Astrocyte (in vitro differentiated cells and primary cell): Measurements from ENCODE around the gene SPTBN5. TPM values are rescaled to one million over a fixed set of nuclear protein-coding genes. Genes with fewer than 3 reads are reported as not detected.

Experiments
- DNase-seq: peaks from one replicate; pipeline ENCODE4 v3.0.0-alpha.2; 2010; ENCODE audit warnings: low read depth
- FAIRE-seq: peaks from 2 replicates; lab custom pipeline; 2011; peaks lifted over from hg19 to GRCh38; lab: Jason Lieb, UNC
- H2AFZ ChIP-seq: 2 replicates; pipeline ENCODE4 v1.6.0; 2012; ENCODE audit warnings: low read depth, low read length, inconsistent platforms
- H3K27ac ChIP-seq: 2 replicates; pipeline ENCODE4 v1.5.1; 2011; ENCODE audit warnings: low read depth, low read length, inconsistent platforms
- H3K27me3 ChIP-seq: 2 replicates; pipeline ENCODE4 v1.6.0; 2011; ENCODE audit warnings: low read length, inconsistent platforms; ENCODE audit not compliant: insufficient read depth
- H3K36me3 ChIP-seq: 2 replicates; pipeline ENCODE4 v1.5.1; 2011; ENCODE audit warnings: low read length, inconsistent platforms; ENCODE audit not compliant: insufficient read depth
- H3K4me1 ChIP-seq: 2 replicates; pipeline ENCODE4 v1.5.1; 2011; ENCODE audit warnings: low read length, inconsistent platforms; ENCODE audit not compliant: insufficient read depth
- H3K4me2 ChIP-seq: 2 replicates; pipeline ENCODE4 v1.6.0; 2012; ENCODE audit warnings: low read length, inconsistent platforms
- H3K4me3 ChIP-seq: 2 replicates; pipeline ENCODE4 v1.5.1; 2011; ENCODE audit warnings: low read depth, mild to moderate bottlenecking, low read length, inconsistent platforms; ENCODE audit not compliant: insufficient read depth
- H3K79me2 ChIP-seq: 2 replicates; pipeline ENCODE4 v1.6.0; 2012; ENCODE audit warnings: mild to moderate bottlenecking, low read length, inconsistent platforms; ENCODE audit not compliant: insufficient read depth
- H3K9ac ChIP-seq: 2 replicates; pipeline ENCODE4 v1.6.0; 2012; ENCODE audit warnings: mild to moderate bottlenecking, low read length, inconsistent platforms
- H3K9me3 ChIP-seq: 2 replicates; pipeline ENCODE4 v1.5.1; 2012; ENCODE audit warnings: low read depth, mild to moderate bottlenecking, low read length, inconsistent platforms; ENCODE audit not compliant: insufficient read depth
- H4K20me1 ChIP-seq: 2 replicates; pipeline ENCODE4 v1.6.0; 2012; ENCODE audit warnings: low read length, inconsistent platforms; ENCODE audit not compliant: insufficient read depth
- H3K27ac Mint-ChIP-seq: one replicate; pipeline ENCODE4 v1.8.0; 2021; ENCODE audit warnings: mild to moderate bottlenecking, mixed read lengths; ENCODE audit not compliant: unreplicated experiment
- H3K27me3 Mint-ChIP-seq: one replicate; pipeline ENCODE4 v1.8.0; 2021; ENCODE audit warnings: low read depth, mixed read lengths; ENCODE audit not compliant: unreplicated experiment
- H3K36me3 Mint-ChIP-seq: one replicate; pipeline ENCODE4 v1.8.0; 2021; ENCODE audit warnings: low read depth, mixed read lengths; ENCODE audit not compliant: unreplicated experiment
- H3K4me1 Mint-ChIP-seq: one replicate; pipeline ENCODE4 v1.8.0; 2021; ENCODE audit warnings: low read depth, mixed read lengths; ENCODE audit not compliant: unreplicated experiment
- H3K4me3 Mint-ChIP-seq: one replicate; pipeline ENCODE4 v1.8.0; 2021; ENCODE audit warnings: mild to moderate bottlenecking, moderate library complexity, mixed read lengths; ENCODE audit not compliant: unreplicated experiment
- H3K9me3 Mint-ChIP-seq: one replicate; pipeline ENCODE4 v1.8.0; 2021; ENCODE audit warnings: mild to moderate bottlenecking, mixed read lengths; ENCODE audit not compliant: unreplicated experiment
- CTCF ChIP-seq: IDR thresholded peaks from 2 replicates; pipeline ENCODE4 v1.5.1; 2011; ENCODE audit warnings: low read depth, mild to moderate bottlenecking, inconsistent platforms, low read length, moderate library complexity; ENCODE audit not compliant: insufficient read depth
- EZH2 ChIP-seq: IDR thresholded peaks from 2 replicates; pipeline ENCODE4 v1.6.1; 2012; ENCODE audit warnings: mild to moderate bottlenecking, low read length, inconsistent platforms; ENCODE audit not compliant: insufficient read depth
- total RNA-seq: library from RNA; stranded (reverse); gene quantifications from 2 replicates; pipeline ENCODE4 v1.2.1, GENCODE V29; 2021

The SPTBN5 gene
- total RNA-seq, 1 donor from 2014 or later: 5.3 TPM

GRCh38 chr15:41822471-41822870 lies 71.4 kb downstream of the SPTBN5 start:
- DNase-seq (no peak), FAIRE-seq (no peak)
- no peaks in the 10 kb centered on the region for H3K79me2 ChIP-seq
- peaks cover 27% of the 10 kb centered on the region for H3K36me3 Mint-ChIP-seq
- H3K4me3 ChIP-seq: no peak overlapping the region
- peaks cover 3% of the 10 kb centered on the region for H3K4me1 Mint-ChIP-seq
- H3K27ac Mint-ChIP-seq: no peak overlapping the region
- no peak overlapping the region for H3K4me2 ChIP-seq
- no peaks in the 10 kb centered on the region for H3K27me3 Mint-ChIP-seq
- no peak overlapping the region for H2AFZ ChIP-seq
- H3K27ac ChIP-seq: no peak overlapping the region
- H3K4me3 Mint-ChIP-seq: no peak overlapping the region
- no peaks in the 10 kb centered on the region for H4K20me1 ChIP-seq
- TF ChIP-seq EZH2: no peak
- no peak for TF ChIP-seq CTCF
- H3K9me3 ChIP-seq: no peaks in the 10 kb centered on the region
- no peak overlapping the region for H3K9ac ChIP-seq
- peaks cover 4% of the 10 kb centered on the region for H3K4me1 ChIP-seq
- no peaks in the 10 kb centered on the region for H3K9me3 Mint-ChIP-seq
- H3K36me3 ChIP-seq: peaks cover 21% of the 10 kb centered on the region
- H3K27me3 ChIP-seq: no peaks in the 10 kb centered on the region

GRCh38 chr15:41821831-41822230 lies 72.0 kb downstream of the SPTBN5 start:
- no peak overlapping the region for H3K27ac Mint-ChIP-seq
- H3K4me1 ChIP-seq: no peaks in the 10 kb centered on the region
- H2AFZ ChIP-seq: no peak overlapping the region
- H3K27me3 Mint-ChIP-seq: no peaks in the 10 kb centered on the region
- no peak overlapping the region for H3K9ac ChIP-seq
- no peak for DNase-seq
- H3K9me3 ChIP-seq: no peaks in the 10 kb centered on the region
- H3K27ac ChIP-seq: no peak overlapping the region
- H3K4me3 ChIP-seq: no peak overlapping the region
- peaks cover 21% of the 10 kb centered on the region for H3K36me3 ChIP-seq
- H3K9me3 Mint-ChIP-seq: no peaks in the 10 kb centered on the region
- FAIRE-seq: no peak
- peaks cover 3% of the 10 kb centered on the region for H3K4me1 Mint-ChIP-seq
- no peaks in the 10 kb centered on the region for H4K20me1 ChIP-seq
- H3K36me3 Mint-ChIP-seq: peaks cover 31% of the 10 kb centered on the region
- no peaks in the 10 kb centered on the region for H3K27me3 ChIP-seq
- H3K4me2 ChIP-seq: no peak overlapping the region
- TF ChIP-seq EZH2: no peak
- TF ChIP-seq CTCF: no peak
- H3K4me3 Mint-ChIP-seq: no peak overlapping the region
- no peaks in the 10 kb centered on the region for H3K79me2 ChIP-seq

- Mint-ChIP-seq H3K9me3 (no peaks in the 10 kb centered on the region), H3K27ac (no peak overlapping the region), H3K4me1 (peaks cover 3% of the 10 kb centered on the region), H3K36me3 (peaks cover 33% of the 10 kb centered on the region), H3K4me3 (no peak overlapping the region), H3K27me3 (no peaks in the 10 kb centered on the region)
- FAIRE-seq (no peak), DNase-seq (no peak)
- no peak overlapping the region for H3K4me2 ChIP-seq
- H3K9ac ChIP-seq: no peak overlapping the region
- no peak overlapping the region for H3K27ac ChIP-seq
- peaks cover 27% of the 10 kb centered on the region for H3K36me3 ChIP-seq
- no peak overlapping the region for H2AFZ ChIP-seq
- H3K79me2 ChIP-seq: no peaks in the 10 kb centered on the region
- no peaks in the 10 kb centered on the region for H3K27me3 ChIP-seq
- TF ChIP-seq CTCF (no peak), EZH2 (no peak)
- no peaks in the 10 kb centered on the region for H4K20me1 ChIP-seq
- H3K9me3 ChIP-seq: no peaks in the 10 kb centered on the region
- no peak overlapping the region for H3K4me3 ChIP-seq
- no peaks in the 10 kb centered on the region for H3K4me1 ChIP-seq
Measured at GRCh38 chr15:41820791-41821423, 72.9 kb downstream of the SPTBN5 start.
